Measurements from ENCODE around the gene USP19. TPM values are rescaled to one million over a fixed set of nuclear protein-coding genes. Genes with fewer than 3 reads are reported as not detected.

The USP19 gene
- total RNA-seq, 6 donors from 2014 or later: 42.6 to 76.4 (median 57.2) TPM

DNA sequence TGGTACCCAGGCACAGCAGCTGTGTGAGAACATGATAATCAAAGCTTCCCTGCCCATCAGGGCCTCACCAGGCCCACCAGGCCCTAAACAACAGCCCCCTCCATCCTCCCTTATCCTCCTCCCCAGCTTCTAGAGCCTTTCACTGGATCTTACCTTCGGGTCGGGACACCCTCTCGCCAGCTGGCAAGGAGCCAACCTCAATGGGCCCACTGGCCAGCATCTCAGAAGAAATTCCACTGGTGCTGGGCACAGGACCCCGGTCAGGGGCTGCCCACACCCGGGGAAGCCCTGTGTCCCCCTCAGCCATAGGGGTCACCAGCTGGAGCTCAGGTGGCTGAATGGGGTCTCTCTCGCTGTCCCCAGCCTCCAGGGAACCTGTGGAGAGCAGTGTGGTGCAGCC lies 9.3 kb downstream of the USP19 start:
- H3K27ac ChIP-seq: no peak overlapping the region
- WGBS, 2 donors: 93% methylated on average over 6 of the region's 6 CpGs; no CpG with 5 or more reads in 1 of the 2 donors
- TF ChIP-seq EP300 (IDR thresholded peaks at IDR 0.05): no peak
- no peak for TF ChIP-seq POLR2A (IDR thresholded peaks at IDR 0.05)
- no peak for TF ChIP-seq POLR2AphosphoS5 (IDR thresholded peaks at IDR 0.05)
- TF ChIP-seq, protein P1, sequence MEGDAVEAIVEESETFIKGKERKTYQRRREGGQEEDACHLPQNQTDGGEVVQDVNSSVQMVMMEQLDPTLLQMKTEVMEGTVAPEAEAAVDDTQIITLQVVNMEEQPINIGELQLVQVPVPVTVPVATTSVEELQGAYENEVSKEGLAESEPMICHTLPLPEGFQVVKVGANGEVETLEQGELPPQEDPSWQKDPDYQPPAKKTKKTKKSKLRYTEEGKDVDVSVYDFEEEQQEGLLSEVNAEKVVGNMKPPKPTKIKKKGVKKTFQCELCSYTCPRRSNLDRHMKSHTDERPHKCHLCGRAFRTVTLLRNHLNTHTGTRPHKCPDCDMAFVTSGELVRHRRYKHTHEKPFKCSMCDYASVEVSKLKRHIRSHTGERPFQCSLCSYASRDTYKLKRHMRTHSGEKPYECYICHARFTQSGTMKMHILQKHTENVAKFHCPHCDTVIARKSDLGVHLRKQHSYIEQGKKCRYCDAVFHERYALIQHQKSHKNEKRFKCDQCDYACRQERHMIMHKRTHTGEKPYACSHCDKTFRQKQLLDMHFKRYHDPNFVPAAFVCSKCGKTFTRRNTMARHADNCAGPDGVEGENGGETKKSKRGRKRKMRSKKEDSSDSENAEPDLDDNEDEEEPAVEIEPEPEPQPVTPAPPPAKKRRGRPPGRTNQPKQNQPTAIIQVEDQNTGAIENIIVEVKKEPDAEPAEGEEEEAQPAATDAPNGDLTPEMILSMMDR (IDR thresholded peaks at IDR 0.05): no peak
- H3K4me1 ChIP-seq: no peaks in the 10 kb centered on the region
- H3K36me3 ChIP-seq: peaks cover 61 to 90% (median 80%) of the 10 kb centered on the region in 4 donors
- H3K4me3 ChIP-seq: no peak overlapping the region
- ATAC-seq (ENCODE audit: low FRiP score in 2 of 2) (no peak), DNase-seq (no peak)
- H3K9me3 ChIP-seq: no peaks in the 10 kb centered on the region
- H3K27me3 ChIP-seq: no peaks in the 10 kb centered on the region

DNA sequence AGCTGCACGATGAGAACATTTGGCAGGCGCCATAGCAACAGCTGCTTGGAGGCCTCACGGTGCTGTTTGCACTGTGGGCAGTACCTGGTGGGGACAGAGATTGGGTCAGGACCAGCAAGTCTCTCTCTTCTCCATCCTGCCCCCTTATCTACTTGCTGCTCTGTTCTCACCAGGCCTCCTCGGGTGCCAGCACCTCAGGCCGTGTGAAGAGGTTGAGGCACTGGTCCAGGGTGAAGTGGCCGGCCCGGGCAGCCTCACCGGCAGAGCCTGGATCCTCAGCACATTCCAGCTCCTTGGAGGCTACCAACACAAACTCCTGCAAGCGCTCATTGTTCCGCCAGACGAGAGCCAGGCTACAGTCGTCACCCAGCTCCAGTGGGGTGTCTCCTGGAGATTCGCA lies 9.8 kb downstream of the USP19 start:
- Histone ChIP-seq H3K36me3 (peaks cover 56 to 84% (median 74%) of the 10 kb centered on the region in 4 donors), H3K4me3 (no peak overlapping the region), H3K27ac (no peak overlapping the region), H3K9me3 (no peaks in the 10 kb centered on the region), H3K4me1 (peaks cover 0 to 3% (median under 1%) of the 10 kb centered on the region in 4 donors), H3K27me3 (no peaks in the 10 kb centered on the region)
- ATAC-seq (ENCODE audit: low FRiP score in 2 of 2) (no peak), DNase-seq (no peak)
- TF ChIP-seq EP300 (IDR thresholded peaks at IDR 0.05) (no peak), POLR2AphosphoS5 (IDR thresholded peaks at IDR 0.05) (no peak)
- TF ChIP-seq, protein P1 (IDR thresholded peaks at IDR 0.05): no peak
- WGBS, 2 donors: 86 to 90% methylated on average over 13 of the region's 13 CpGs

DNA sequence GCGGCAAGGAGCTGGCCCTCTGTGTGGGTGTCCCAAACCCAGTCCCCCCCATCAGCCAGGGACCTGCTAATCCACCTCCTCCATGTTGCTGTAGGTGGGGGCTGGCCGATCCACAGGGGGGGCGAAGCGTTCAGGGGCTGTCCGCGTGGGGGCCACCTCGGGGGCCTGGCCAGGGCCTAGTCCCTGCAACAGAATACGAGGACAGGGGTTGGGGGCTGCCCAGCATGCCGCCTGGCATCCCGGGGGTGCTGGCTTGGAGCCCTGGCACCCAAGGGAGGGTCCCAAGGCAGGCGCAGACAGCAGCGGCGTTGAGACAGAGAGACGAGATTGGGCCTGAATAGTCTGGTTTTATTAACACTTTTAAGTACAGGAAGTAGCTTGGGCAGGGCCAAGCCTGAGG lies 12.3 kb downstream of the USP19 start:
- Histone ChIP-seq H3K4me3 (no peak overlapping the region), H3K4me1 (peaks cover 16 to 22% (median 16%) of the 10 kb centered on the region in 4 donors), H3K9me3 (no peaks in the 10 kb centered on the region), H3K36me3 (peaks cover 34 to 60% (median 50%) of the 10 kb centered on the region in 4 donors), H3K27me3 (no peaks in the 10 kb centered on the region), H3K27ac (no peak overlapping the region)
- TF ChIP-seq, protein P1 (IDR thresholded peaks at IDR 0.05): no peak
- no peak for TF ChIP-seq POLR2A (IDR thresholded peaks at IDR 0.05)
- no peak for TF ChIP-seq EP300 (IDR thresholded peaks at IDR 0.05)
- TF ChIP-seq POLR2AphosphoS5 (IDR thresholded peaks at IDR 0.05): no peak
- 81 to 89% methylated on average over 7 to 14 of the region's 14 CpGs for WGBS, 2 donors
- ATAC-seq (ENCODE audit: low FRiP score in 2 of 2) (no peak), DNase-seq (no peak)

DNA sequence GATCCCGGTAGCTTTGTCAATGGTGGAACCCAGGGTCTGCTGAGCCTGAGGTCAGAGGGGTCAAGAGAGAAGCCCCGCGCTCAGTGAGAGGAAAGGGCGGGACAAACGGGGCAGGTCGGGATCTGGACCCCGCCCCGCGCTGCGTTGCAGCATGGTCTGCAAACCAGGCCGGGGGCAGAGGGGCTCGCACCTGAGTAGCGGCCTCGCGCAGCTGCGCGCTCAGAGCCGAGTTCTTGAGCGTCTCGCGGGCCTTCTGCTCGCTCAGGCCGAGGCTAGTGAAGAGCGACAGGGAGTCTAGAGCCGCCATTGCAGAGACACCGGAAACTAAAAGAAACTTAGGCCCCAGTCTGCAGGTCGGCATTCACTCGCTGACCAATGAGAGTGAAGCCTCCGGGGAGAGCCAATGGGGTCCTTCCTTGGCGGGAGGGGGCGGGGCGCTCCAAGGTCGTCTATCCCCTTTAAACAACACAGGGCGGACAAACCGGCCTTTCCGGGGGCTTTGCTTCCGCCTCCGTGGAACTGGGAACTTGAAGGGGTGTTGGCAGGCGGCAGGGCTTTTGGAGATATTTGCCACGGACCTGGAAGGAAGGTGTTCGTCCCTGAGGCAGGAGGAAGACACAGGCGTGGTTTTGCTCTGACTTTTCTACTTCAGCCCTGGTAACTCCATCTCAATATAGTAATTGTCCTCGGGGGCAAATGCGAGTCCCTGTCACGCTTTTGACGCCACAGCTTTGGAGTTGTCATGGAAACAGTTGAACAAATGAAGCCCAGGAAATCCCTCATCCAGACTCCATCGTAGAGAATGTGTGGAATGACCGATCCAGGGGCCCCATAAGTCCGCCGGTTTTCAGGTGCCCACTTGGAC lies 16.0 kb downstream of the USP19 start, which contains the start of gene QARS1:
TSS of gene QARS1 (minus strand) at position 331 of the 865 bp plus-strand sequence. CDS start at position 307, 24 bp downstream.
- DNase-seq (peak; percentile 95 to 96), ATAC-seq (ENCODE audit: low FRiP score in 2 of 2) (peak; percentile 95 to 99)
- Histone ChIP-seq H3K9me3 (no peaks in the 10 kb centered on the region), H3K4me1 (peaks cover 18 to 31% (median 20%) of the 10 kb centered on the region in 4 donors), H3K27ac (peak within 1 kb of the TSS; percentile 78 to 92 (median 87)), H3K27me3 (no peaks in the 10 kb centered on the region), H3K36me3 (peaks cover 24 to 56% (median 45%) of the 10 kb centered on the region in 4 donors), H3K4me3 (peak within 1 kb of the TSS; percentile 79 to 90 (median 82))
- TF ChIP-seq POLR2AphosphoS5 (IDR thresholded peaks at IDR 0.05) (peak; percentile 47 to 60), EP300 (IDR thresholded peaks at IDR 0.05) (no peak), POLR2A (IDR thresholded peaks at IDR 0.05) (peak in 2 of 4 donors; percentile 56 to 75)
- TF ChIP-seq, protein P1 (IDR thresholded peaks at IDR 0.05): no peak
- 2% methylated on average over 24 to 50 of the region's 50 CpGs for WGBS, 2 donors

Data from upper lobe of left lung (tissue), 6 donors.